Progenitor cell of endocrine pancreas (in vitro differentiated cells): ENCODE data around the gene AK2. TPM values are rescaled to one million over a fixed set of nuclear protein-coding genes. Genes with fewer than 3 reads are reported as not detected.

Experiments used
- DNase-seq: peaks from one replicate; pipeline ENCODE4 v3.0.0; 2021; ENCODE audit warnings: low spot score; ENCODE audit not compliant: unreplicated experiment
- H3K27ac Mint-ChIP-seq: 2 replicates; pipeline ENCODE4 v1.8.0; 2021; ENCODE audit warnings: mild to moderate bottlenecking, moderate library complexity, mixed read lengths
- H3K27me3 Mint-ChIP-seq: 2 replicates; pipeline ENCODE4 v1.8.0; 2021; ENCODE audit warnings: mixed read lengths
- H3K36me3 Mint-ChIP-seq: 2 replicates; pipeline ENCODE4 v1.8.0; 2022; ENCODE audit warnings: mixed read lengths; ENCODE audit not compliant: insufficient read depth
- H3K4me1 Mint-ChIP-seq: 2 replicates; pipeline ENCODE4 v1.8.0; 2021; ENCODE audit warnings: low read depth, mixed read lengths
- H3K4me3 Mint-ChIP-seq: 2 replicates; pipeline ENCODE4 v1.8.0; 2021; ENCODE audit warnings: low read depth, mild to moderate bottlenecking, moderate library complexity, mixed read lengths
- H3K9me3 Mint-ChIP-seq: 2 replicates; pipeline ENCODE4 v1.8.0; 2021; ENCODE audit warnings: low read depth, mixed read lengths
- total RNA-seq: library from RNA; stranded (reverse); gene quantifications from 2 replicates; pipeline ENCODE4 v1.2.1, GENCODE V29; 2021
- TF ChIP-seq, protein P1 (sequence below): fragments of 200-600 bp; sonication (generic); IDR thresholded peaks from one replicate; pipeline ENCODE4 v1.5.0; 2021; ENCODE audit warnings: antibody characterized with exemption, mild to moderate bottlenecking; ENCODE audit not compliant: unreplicated experiment

The AK2 gene
- total RNA-seq, 1 donor from 2014 or later = 116 TPM

DNA sequence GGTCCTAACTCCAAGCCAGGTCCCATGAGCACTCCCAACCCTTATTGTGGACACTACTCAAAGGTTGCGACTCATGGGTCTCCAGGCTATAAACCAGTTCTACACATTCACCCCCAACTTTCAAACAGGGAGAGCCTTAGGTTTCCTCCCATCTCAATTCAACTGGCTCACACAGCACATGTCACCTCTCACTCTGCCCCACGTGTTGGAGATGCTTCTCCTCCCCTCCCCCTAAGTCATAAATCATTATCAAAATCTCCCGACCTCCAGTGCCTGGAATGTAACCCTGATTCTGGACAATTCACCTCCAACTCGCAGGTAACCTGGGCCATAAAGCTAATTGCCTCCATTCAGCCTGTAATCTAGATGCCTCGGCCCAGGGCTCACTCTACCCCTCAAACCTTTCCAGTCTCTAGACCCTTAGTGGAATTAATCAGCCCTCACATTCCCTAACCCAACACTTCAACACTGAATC, 595 bp downstream of the AK2 start:
- peak overlapping the region; percentile 89 for H3K27ac Mint-ChIP-seq
- H3K4me1 Mint-ChIP-seq = peaks cover 7% of the 10 kb centered on the region
- peaks cover 4% of the 10 kb centered on the region for H3K36me3 Mint-ChIP-seq
- H3K9me3 Mint-ChIP-seq = peaks cover 4% of the 10 kb centered on the region
- DNase-seq = no peak
- TF ChIP-seq, protein P1, sequence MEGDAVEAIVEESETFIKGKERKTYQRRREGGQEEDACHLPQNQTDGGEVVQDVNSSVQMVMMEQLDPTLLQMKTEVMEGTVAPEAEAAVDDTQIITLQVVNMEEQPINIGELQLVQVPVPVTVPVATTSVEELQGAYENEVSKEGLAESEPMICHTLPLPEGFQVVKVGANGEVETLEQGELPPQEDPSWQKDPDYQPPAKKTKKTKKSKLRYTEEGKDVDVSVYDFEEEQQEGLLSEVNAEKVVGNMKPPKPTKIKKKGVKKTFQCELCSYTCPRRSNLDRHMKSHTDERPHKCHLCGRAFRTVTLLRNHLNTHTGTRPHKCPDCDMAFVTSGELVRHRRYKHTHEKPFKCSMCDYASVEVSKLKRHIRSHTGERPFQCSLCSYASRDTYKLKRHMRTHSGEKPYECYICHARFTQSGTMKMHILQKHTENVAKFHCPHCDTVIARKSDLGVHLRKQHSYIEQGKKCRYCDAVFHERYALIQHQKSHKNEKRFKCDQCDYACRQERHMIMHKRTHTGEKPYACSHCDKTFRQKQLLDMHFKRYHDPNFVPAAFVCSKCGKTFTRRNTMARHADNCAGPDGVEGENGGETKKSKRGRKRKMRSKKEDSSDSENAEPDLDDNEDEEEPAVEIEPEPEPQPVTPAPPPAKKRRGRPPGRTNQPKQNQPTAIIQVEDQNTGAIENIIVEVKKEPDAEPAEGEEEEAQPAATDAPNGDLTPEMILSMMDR = no peak
- H3K4me3 Mint-ChIP-seq = peak overlapping the region; percentile 91
- no peaks in the 10 kb centered on the region for H3K27me3 Mint-ChIP-seq

DNA sequence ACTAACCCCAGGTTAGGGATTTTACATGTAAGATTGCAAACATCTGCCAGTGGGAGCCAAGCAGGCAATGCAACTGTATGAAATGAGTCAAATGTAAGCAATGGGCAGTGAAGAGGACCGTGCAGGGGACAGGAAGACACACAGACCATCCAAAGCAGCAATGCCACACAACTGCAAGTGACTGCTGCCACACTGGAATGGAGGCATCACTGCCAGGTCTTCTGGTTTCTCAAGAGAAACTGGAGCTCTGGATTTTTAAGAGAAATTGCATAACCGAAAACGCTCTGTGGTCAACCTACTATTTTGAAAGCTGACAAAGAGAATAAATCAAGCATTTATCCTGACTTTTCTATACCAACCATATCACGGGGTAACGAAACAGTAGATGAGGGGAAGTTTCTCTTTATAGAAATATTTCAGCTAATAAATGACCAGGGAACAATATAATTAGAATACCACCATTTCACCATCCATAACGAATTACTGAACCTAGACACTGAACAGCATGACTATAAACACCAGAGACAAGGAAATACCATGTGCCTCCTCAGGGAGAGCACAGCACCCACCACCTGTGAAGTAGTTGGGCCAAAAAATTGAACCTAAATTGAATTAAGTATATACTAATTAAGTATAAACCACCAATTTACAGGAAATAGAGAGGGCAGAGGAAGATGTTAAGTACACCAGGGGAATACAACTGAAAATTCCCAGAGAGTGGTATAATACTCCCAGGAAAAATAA, 4.4 kb downstream of the AK2 start:
- no peak overlapping the region for H3K4me3 Mint-ChIP-seq
- peaks cover 4% of the 10 kb centered on the region for H3K36me3 Mint-ChIP-seq
- no peak overlapping the region for H3K27ac Mint-ChIP-seq
- peaks cover 4% of the 10 kb centered on the region for H3K9me3 Mint-ChIP-seq
- TF ChIP-seq, protein P1 = no peak
- no peak for DNase-seq
- peaks cover 7% of the 10 kb centered on the region for H3K4me1 Mint-ChIP-seq
- no peaks in the 10 kb centered on the region for H3K27me3 Mint-ChIP-seq

DNA sequence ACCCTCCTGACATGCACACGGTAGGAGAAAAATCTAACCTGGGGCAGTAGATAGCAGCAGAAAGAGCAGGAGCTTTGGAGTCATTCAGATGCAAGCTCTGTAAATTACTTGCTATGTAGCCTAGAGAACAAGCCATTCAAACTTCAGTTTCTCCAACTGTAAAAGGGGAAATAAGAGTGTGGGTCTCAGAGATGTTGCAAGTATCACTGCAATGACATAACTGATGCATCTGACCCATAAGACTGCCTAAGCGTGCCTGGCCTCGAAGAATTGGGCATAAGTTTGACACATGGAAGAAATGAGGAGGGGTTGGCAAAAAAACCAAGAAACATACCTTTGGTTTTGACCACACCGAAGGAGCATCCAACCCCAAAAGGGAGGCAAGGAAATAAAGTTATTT, 5.2 kb downstream of the AK2 start:
- Mint-ChIP-seq H3K4me3 (no peak overlapping the region), H3K27ac (no peak overlapping the region), H3K9me3 (no peaks in the 10 kb centered on the region), H3K36me3 (peaks cover 4% of the 10 kb centered on the region), H3K4me1 (peaks cover 9% of the 10 kb centered on the region), H3K27me3 (no peaks in the 10 kb centered on the region)
- TF ChIP-seq, protein P1 = no peak
- no peak for DNase-seq

DNA sequence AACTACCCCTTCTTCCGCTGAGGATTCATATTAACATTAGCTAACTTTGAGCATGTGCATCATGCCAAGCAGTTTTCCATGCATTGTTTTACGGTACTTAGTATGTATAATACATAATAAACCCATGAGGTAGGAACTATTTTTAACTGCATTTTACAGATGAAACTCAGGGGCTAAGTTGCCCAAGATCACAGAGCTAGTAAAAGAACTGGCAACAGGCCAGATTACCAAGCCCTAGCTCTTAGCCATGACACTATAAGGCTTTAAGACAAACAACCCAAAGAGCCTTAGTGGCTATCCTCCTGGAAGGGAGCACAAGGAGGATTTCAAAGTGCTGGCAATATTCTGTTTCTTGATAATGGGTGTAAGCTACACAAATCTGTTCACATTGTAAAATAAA, 6.1 kb downstream of the AK2 start:
- H3K27me3 Mint-ChIP-seq = no peaks in the 10 kb centered on the region
- no peaks in the 10 kb centered on the region for H3K9me3 Mint-ChIP-seq
- DNase-seq = no peak
- TF ChIP-seq, protein P1 = no peak
- H3K27ac Mint-ChIP-seq = no peak overlapping the region
- H3K36me3 Mint-ChIP-seq = peaks cover 4% of the 10 kb centered on the region
- H3K4me3 Mint-ChIP-seq = no peak overlapping the region
- H3K4me1 Mint-ChIP-seq = peaks cover 1% of the 10 kb centered on the region

DNA sequence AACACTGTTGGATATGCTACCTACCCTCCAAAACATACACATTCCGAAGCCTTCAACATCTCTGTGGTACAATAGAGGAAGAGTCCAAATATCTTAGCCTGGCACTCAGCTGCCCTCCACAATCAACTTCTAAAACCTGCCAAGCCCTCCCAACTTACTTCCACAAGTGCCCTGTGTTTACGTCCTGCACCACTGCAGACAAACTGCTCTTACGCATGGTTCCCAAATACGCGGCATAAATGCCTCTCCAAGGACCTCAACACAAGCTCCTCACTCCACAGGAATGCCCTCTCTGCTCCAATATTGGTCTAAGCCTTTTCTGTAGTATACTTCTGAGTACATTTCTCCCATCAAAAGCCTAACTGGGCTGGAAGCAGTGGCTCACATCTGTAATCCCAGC, 6.8 kb downstream of the AK2 start:
- Mint-ChIP-seq H3K9me3 (no peaks in the 10 kb centered on the region), H3K36me3 (peaks cover 4% of the 10 kb centered on the region), H3K4me1 (peaks cover 1% of the 10 kb centered on the region), H3K27me3 (no peaks in the 10 kb centered on the region), H3K4me3 (no peak overlapping the region), H3K27ac (no peak overlapping the region)
- DNase-seq = no peak
- TF ChIP-seq, protein P1 = no peak
